ENCODE results near the gene PRKAG1. TPM values are rescaled to one million over a fixed set of nuclear protein-coding genes. Genes with fewer than 3 reads are reported as not detected.

PRKAG1 gene
- total and polyA plus RNA-seq, 8 donors: 48.4 to 81.8 (median 78.3) TPM

DNA sequence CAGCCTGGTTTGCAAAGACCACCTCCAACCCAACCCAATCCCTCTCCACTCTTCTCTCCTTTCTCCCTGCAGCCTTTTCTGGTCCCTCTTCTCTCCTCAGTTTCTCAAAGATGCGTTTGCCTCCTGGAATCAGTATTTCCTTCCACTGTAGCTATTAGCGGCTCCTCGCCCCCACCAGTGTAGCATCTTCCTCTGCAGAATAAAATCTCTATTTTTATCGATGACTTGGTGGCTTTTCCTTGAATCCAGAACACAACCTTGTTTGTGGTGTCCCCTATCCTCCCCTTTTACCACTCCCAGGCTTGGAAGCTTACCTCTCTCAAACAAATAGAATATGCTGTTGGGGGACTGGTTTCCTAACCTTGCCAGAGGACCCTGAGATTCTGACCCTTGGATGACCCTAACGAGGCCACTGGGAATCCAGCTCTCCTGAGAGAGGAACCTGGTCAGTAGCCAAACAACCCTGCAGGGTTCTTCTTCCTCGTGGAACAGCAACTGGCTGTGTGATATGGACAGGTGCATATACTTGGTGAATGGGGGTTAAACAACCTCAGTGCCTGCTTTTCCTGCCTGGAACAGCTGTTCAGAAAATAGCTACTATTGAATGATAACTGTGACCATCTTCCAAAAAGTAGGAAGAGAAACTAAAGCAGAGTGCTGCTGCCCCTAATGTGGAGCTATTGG is 36.0 kb downstream of the PRKAG1 start:
- TF ChIP-seq, protein P1, sequence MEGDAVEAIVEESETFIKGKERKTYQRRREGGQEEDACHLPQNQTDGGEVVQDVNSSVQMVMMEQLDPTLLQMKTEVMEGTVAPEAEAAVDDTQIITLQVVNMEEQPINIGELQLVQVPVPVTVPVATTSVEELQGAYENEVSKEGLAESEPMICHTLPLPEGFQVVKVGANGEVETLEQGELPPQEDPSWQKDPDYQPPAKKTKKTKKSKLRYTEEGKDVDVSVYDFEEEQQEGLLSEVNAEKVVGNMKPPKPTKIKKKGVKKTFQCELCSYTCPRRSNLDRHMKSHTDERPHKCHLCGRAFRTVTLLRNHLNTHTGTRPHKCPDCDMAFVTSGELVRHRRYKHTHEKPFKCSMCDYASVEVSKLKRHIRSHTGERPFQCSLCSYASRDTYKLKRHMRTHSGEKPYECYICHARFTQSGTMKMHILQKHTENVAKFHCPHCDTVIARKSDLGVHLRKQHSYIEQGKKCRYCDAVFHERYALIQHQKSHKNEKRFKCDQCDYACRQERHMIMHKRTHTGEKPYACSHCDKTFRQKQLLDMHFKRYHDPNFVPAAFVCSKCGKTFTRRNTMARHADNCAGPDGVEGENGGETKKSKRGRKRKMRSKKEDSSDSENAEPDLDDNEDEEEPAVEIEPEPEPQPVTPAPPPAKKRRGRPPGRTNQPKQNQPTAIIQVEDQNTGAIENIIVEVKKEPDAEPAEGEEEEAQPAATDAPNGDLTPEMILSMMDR (IDR thresholded peaks at IDR 0.05): no peak
- DNase-seq: no peak
- H3K27ac ChIP-seq: no peak overlapping the region
- H3K9me3 ChIP-seq: no peaks in the 10 kb centered on the region
- H3K36me3 ChIP-seq: no peaks in the 10 kb centered on the region
- H3K4me1 ChIP-seq: peaks cover 38 to 43% of the 10 kb centered on the region in 2 donors
- intact Hi-C loops (cut with DNase I): no loop called here
- ATAC-seq: no peak
- H3K27me3 ChIP-seq: peaks cover 54 to 98% of the 10 kb centered on the region in 2 donors
- H3K4me3 ChIP-seq: no peak overlapping the region

DNA sequence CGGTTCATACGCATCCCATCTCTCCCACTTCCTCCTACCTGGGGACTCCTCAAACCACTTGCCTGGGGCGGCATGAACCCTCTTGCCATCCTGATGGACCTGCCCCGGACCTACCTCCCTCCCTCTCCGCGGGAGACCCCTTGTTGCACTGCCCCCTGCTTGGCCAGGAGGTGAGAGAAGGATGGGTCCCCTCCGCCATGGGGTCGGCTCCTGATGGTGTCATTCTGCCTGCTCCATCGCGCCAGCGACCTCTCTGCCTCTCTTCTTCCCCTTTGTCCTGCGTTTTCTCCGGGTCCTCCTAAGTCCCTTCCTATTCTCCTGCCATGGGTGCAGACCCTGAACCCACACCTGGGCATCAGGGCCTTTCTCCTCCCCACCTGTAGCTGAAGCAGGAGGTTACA is 36.8 kb downstream of the PRKAG1 start:
- no peaks in the 10 kb centered on the region for H3K36me3 ChIP-seq
- no peak overlapping the region for H3K4me3 ChIP-seq
- intact Hi-C loops (cut with DNase I): no loop called here
- peaks cover 62 to 98% of the 10 kb centered on the region in 2 donors for H3K27me3 ChIP-seq
- no peak overlapping the region for H3K27ac ChIP-seq
- H3K9me3 ChIP-seq: no peaks in the 10 kb centered on the region
- DNase-seq (no peak), ATAC-seq (no peak)
- TF ChIP-seq, protein P1 (IDR thresholded peaks at IDR 0.05): no peak
- H3K4me1 ChIP-seq: peaks cover 38 to 43% of the 10 kb centered on the region in 2 donors

DNA sequence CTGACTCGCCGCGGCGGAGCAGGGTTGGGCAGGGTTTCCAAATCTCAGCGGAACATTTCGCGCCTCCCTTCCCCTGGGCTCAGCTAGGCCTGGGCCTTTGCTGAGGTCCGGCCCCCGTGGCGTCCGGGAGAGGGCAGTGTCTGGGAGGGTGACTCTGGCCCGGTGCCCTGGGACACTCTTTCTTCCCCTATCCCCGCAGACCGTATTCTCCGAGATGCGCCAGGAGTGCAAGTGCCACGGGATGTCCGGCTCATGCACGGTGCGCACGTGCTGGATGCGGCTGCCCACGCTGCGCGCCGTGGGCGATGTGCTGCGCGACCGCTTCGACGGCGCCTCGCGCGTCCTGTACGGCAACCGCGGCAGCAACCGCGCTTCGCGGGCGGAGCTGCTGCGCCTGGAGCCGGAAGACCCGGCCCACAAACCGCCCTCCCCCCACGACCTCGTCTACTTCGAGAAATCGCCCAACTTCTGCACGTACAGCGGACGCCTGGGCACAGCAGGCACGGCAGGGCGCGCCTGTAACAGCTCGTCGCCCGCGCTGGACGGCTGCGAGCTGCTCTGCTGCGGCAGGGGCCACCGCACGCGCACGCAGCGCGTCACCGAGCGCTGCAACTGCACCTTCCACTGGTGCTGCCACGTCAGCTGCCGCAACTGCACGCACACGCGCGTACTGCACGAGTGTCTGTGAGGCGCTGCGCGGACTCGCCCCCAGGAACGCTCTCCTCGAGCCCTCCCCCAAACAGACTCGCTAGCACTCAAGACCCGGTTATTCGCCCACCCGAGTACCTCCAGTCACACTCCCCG is 37.4 kb downstream of the PRKAG1 start:
- Histone ChIP-seq H3K9me3 (no peaks in the 10 kb centered on the region), H3K27ac (no peak overlapping the region), H3K27me3 (peaks cover 68 to 98% of the 10 kb centered on the region in 2 donors), H3K36me3 (no peaks in the 10 kb centered on the region), H3K4me1 (peaks cover 38 to 43% of the 10 kb centered on the region in 2 donors), H3K4me3 (peak overlapping the region in 1 of 2 donors; percentile 28)
- TF ChIP-seq, protein P1 (IDR thresholded peaks at IDR 0.05): peak in 1 of 2 donors; percentile 14
- peak; percentile 43 for ATAC-seq
- DNase-seq: peak in 1 of 4 donors; percentile 75
- intact Hi-C loops (cut with DNase I): no loop called here

DNA sequence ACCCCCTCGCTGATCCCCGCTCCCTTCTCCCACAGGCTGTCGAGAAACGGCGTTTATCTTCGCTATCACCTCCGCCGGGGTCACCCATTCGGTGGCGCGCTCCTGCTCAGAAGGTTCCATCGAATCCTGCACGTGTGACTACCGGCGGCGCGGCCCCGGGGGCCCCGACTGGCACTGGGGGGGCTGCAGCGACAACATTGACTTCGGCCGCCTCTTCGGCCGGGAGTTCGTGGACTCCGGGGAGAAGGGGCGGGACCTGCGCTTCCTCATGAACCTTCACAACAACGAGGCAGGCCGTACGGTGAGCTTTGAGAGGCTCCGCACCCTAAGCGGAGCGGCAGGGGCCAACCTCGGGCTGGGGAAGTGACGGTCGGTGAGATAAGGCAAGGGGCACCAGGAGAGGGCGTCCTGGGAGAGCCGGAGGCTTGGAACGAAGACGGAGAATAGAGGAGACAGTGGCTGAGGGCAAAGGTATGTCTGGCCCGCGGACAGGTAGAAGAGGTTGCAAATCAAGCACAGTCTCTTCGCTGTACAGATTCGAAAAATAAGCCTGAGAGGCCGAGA is 38.1 kb downstream of the PRKAG1 start:
- H3K9me3 ChIP-seq: no peaks in the 10 kb centered on the region
- H3K4me3 ChIP-seq: peak overlapping the region in 1 of 2 donors; percentile 28
- H3K27ac ChIP-seq: no peak overlapping the region
- peaks cover 38 to 43% of the 10 kb centered on the region in 2 donors for H3K4me1 ChIP-seq
- peaks cover 71 to 98% of the 10 kb centered on the region in 2 donors for H3K27me3 ChIP-seq
- H3K36me3 ChIP-seq: no peaks in the 10 kb centered on the region
- TF ChIP-seq, protein P1 (IDR thresholded peaks at IDR 0.05): no peak
- intact Hi-C loops (cut with DNase I): no loop called here
- peak in 1 of 4 donors; percentile 77 for DNase-seq
- peak; percentile 35 for ATAC-seq

Data from left lung (tissue), 10 donors.